Measurements from ENCODE around the gene FBXL2. TPM values are rescaled to one million over a fixed set of nuclear protein-coding genes. Genes with fewer than 3 reads are reported as not detected.

Gene FBXL2
- total and polyA plus RNA-seq, 2 of the 4 experiments (the other 2 are of a cell fraction) = 15.8 to 21.0 TPM

- ATAC-seq (ENCODE audit: low read depth) (no peak), DNase-seq (no peak)
- H3K23ac ChIP-seq (ENCODE audit: low read depth, low read length) = no peak overlapping the region
- no peaks in the 10 kb centered on the region; the same call in 1 of the 2 replicates for H4K20me1 ChIP-seq (ENCODE audit: insufficient read depth, low read length)
- H3K9me1 ChIP-seq (ENCODE audit: insufficient read depth, low read length) = no peaks in the 10 kb centered on the region
- H3K14ac ChIP-seq (replicated peaks; ENCODE audit: low read depth, low read length) = no peak overlapping the region
- no peaks in the 10 kb centered on the region for H3K27me3 ChIP-seq (ENCODE audit: control insufficient read depth, insufficient read depth, low read length)
- H3K56ac ChIP-seq (ENCODE audit: extremely low read depth, insufficient read depth, low read length) = no peak overlapping the region
- ChIA-PET POLR2A (ENCODE audit: unreplicated experiment) (no interaction called here), CTCF (interaction anchor here (0.5 kb wide), 1 partner anchor 156 kb away, joined by 5 read pairs; no protein-coding TSS in a partner anchor)
- H3K4me3 ChIP-seq (ENCODE audit: insufficient read depth, low read depth, low read length) = no peak overlapping the region
- H3K4ac ChIP-seq (ENCODE audit: low read depth, low read length) = no peak overlapping the region
- BruUV-seq (replicated peaks) = no TSS peak
- no peak overlapping the region for H3K9ac ChIP-seq (ENCODE audit: low read depth, low read length)
- no peak overlapping the region for H2BK5ac ChIP-seq (ENCODE audit: low read depth, low read length, poor library complexity, severe bottlenecking)
- no peak overlapping the region for H4K5ac ChIP-seq (ENCODE audit: low read depth, low read length)
- H4K91ac ChIP-seq (ENCODE audit: insufficient read depth, low read depth, low read length) = no peak overlapping the region
- no peak overlapping the region for H2AFZ ChIP-seq (replicated peaks; ENCODE audit: low read length, poor library complexity)
- no peak overlapping the region for H2AK5ac ChIP-seq (ENCODE audit: low read depth, low read length)
- no CpG with 5 or more reads among the region's 1 CpG for WGBS, 2 experiments (ENCODE audit: extremely low coverage in 2 of 2, insufficient read length in 1 of 2)
- intact Hi-C loops (cut with micrococcal nuclease) (loop anchor here (10.0 kb wide), 1 partner anchor 47 kb away; no protein-coding TSS in a partner anchor), dilution Hi-C loops (cut with HindIII; ENCODE audit: low sequenced_read_pairs, unreplicated experiment) (no loop called here), in situ Hi-C loops (cut with MboI; ENCODE audit: low sequenced_read_pairs) (no loop called here)
- no peak overlapping the region for H3K18ac ChIP-seq (ENCODE audit: low read depth, low read length)
- TF ChIP-seq CTCF (conservative IDR thresholded peaks at IDR 0.05; ENCODE audit: low read depth, low read length) (no peak), CEBPB (IDR thresholded peaks at IDR 0.05; ENCODE audit: low read depth, low read length) (no peak), RCOR1 (IDR thresholded peaks at IDR 0.05; ENCODE audit: insufficient replicate concordance, low read length) (no peak), MAFK (IDR thresholded peaks at IDR 0.05; ENCODE audit: low read depth, low read length) (peak; percentile 81)
- H3K27ac ChIP-seq (ENCODE audit: insufficient read depth, low read length) = no peak overlapping the region
- no peak overlapping the region for H2BK120ac ChIP-seq (ENCODE audit: low read depth, low read length)
- H3K79me1 ChIP-seq (ENCODE audit: low read depth in 1 of 2, low read length in 2 of 2) = peaks cover 16 to 20% of the 10 kb centered on the region in 2 experiments; a peak in 3 of 4 replicates
- H4K8ac ChIP-seq (ENCODE audit: low read depth in 2 of 2, low read length in 2 of 2) = no peak overlapping the region
- no peak overlapping the region for H3K4me2 ChIP-seq (ENCODE audit: low read depth, low read length)
- no peaks in the 10 kb centered on the region for H3K9me3 ChIP-seq (ENCODE audit: control insufficient read depth, insufficient read depth, low read length)
- no peak overlapping the region for H2AK9ac ChIP-seq (replicated peaks; ENCODE audit: low read depth, low read length, poor library complexity)
- no peaks in the 10 kb centered on the region for H3K36me3 ChIP-seq (ENCODE audit: control insufficient read depth, insufficient read depth, low read length)
- H3K4me1 ChIP-seq (ENCODE audit: control insufficient read depth, insufficient read depth, low read length) = no peaks in the 10 kb centered on the region
- H2BK15ac ChIP-seq (ENCODE audit: low read depth, low read length) = no peak overlapping the region
- H2BK20ac ChIP-seq (ENCODE audit: low read depth, low read length) = no peak overlapping the region
Measured at GRCh38 chr3:33287672-33288282, 10.5 kb downstream of the FBXL2 start.
